Gastroesophageal sphincter (tissue), 4 donors: Measurements from ENCODE around the gene RB1. TPM values are rescaled to one million over a fixed set of nuclear protein-coding genes. Genes with fewer than 3 reads are reported as not detected.

Source experiments
- ATAC-seq: fragments of 150-250 bp; one replicate; pipeline ENCODE4 v1.9.1; 2016; ENCODE audit warnings: mild to moderate bottlenecking, moderate library complexity
- H3K27ac ChIP-seq, 4 donors: fragments of 200-600 bp; sonication (generic) in 3 of 4; 1 replicate in 3 of 4; 2 replicates in 1 of 4; pipeline ENCODE4 v1.5.1; 2016 to 2019
- H3K27me3 ChIP-seq: fragments of 200-600 bp; sonication (generic); one replicate; pipeline ENCODE4 v1.5.1; 2019
- H3K36me3 ChIP-seq, 2 donors: fragments of 200-600 bp; sonication (generic); one replicate each; pipeline ENCODE4 v1.5.1; 2019; ENCODE audit warnings: control low read depth in 1 of 2
- H3K4me1 ChIP-seq, 3 donors: fragments of 200-600 bp; sonication (generic); 1 replicate in 2 of 3; 2 replicates in 1 of 3; pipeline ENCODE4 v1.5.1; 2016 to 2019; ENCODE audit warnings: control low read depth in 2 of 3
- H3K4me3 ChIP-seq, 2 donors: fragments of 200-600 bp; sonication (generic); one replicate each; pipeline ENCODE4 v1.5.1; 2019; ENCODE audit warnings: mild to moderate bottlenecking in 1 of 2, moderate library complexity in 1 of 2
- H3K9me3 ChIP-seq, 3 donors: fragments of 200-600 bp; sonication (generic); one replicate each; pipeline ENCODE4 v1.5.1; 2017 to 2019; ENCODE audit warnings: control low read depth in 2 of 3
- CTCF ChIP-seq, 4 experiments: fragments of 200-600 bp in 2 of 4; fragments of 450-650 bp in 2 of 4; sonication (generic) in 1 of 4; IDR thresholded peaks; one replicate each; pipeline ENCODE4 v1.5.1; 2017 to 2019; ENCODE audit warnings: antibody characterized with exemption in 4 of 4, mild to moderate bottlenecking in 2 of 4, moderate library complexity in 2 of 4
- EP300 ChIP-seq: sonication (generic); formaldehyde crosslinking; IDR thresholded peaks from one replicate; pipeline ENCODE4 v1.6.1; 2017; ENCODE audit warnings: antibody characterized with exemption, mild to moderate bottlenecking
- POLR2A ChIP-seq, 2 donors: fragments of 450-650 bp; IDR thresholded peaks; one replicate each; pipeline ENCODE4 v1.6.1; 2017; ENCODE audit warnings: antibody characterized with exemption in 2 of 2, mild to moderate bottlenecking in 2 of 2, moderate library complexity in 1 of 2
- POLR2AphosphoS5 ChIP-seq: sonication (generic); formaldehyde crosslinking; IDR thresholded peaks from one replicate; pipeline ENCODE4 v1.6.1; 2017; ENCODE audit warnings: antibody characterized with exemption
- WGBS, 2 donors: methylation state at CpG; one replicate each; pipeline ENCODE4 v1.1.5; 2018; ENCODE audit warnings: low coverage in 1 of 2; 5-methylcytosine and 5-hydroxymethylcytosine counted together
- total RNA-seq, 4 donors: library from RNA; depleted of rRNA; stranded (reverse); fragments of >200 nt; gene quantifications; one replicate each; pipeline ENCODE4 v1.1.0, GENCODE V29; 2016

The RB1 gene
- total RNA-seq, 4 donors from 2014 or later: 26.5 to 37.2 (median 29.4) TPM

- no peak for ATAC-seq
- Histone ChIP-seq H3K4me3 (no peak overlapping the region), H3K4me1 (peaks cover 0 to 39% (median 2%) of the 10 kb centered on the region in 3 donors), H3K9me3 (no peaks in the 10 kb centered on the region), H3K36me3 (peaks cover 0 to 6% of the 10 kb centered on the region in 2 donors), H3K27me3 (no peaks in the 10 kb centered on the region), H3K27ac (peak overlapping the region in 1 of 4 donors; percentile 8)
- TF ChIP-seq POLR2A (IDR thresholded peaks at IDR 0.05) (no peak), CTCF (IDR thresholded peaks at IDR 0.05) (no peak), EP300 (no peak)
- WGBS, 2 donors: 65 to 69% methylated on average over 5 of the region's 5 CpGs
These were observed 127.9 kb downstream of the RB1 start for GRCh38 chr13:48431431-48431830.

GRCh38 chr13:48431987-48432615, 128.6 kb downstream of the RB1 start:
- Histone ChIP-seq H3K4me3 (no peak overlapping the region), H3K9me3 (no peaks in the 10 kb centered on the region), H3K27me3 (no peaks in the 10 kb centered on the region), H3K4me1 (peaks cover 0 to 46% (median 2%) of the 10 kb centered on the region in 3 donors), H3K27ac (peak overlapping the region in 1 of 4 donors; percentile 21), H3K36me3 (no peaks in the 10 kb centered on the region)
- WGBS, 2 donors: 36 to 49% methylated on average over 2 of the region's 2 CpGs
- no peak for ATAC-seq
- TF ChIP-seq CTCF (IDR thresholded peaks at IDR 0.05) (no peak), EP300 (no peak), POLR2A (IDR thresholded peaks at IDR 0.05) (no peak), POLR2AphosphoS5 (no peak)

GRCh38 chr13:48434200-48434599, 130.6 kb downstream of the RB1 start:
- H3K27me3 ChIP-seq: no peaks in the 10 kb centered on the region
- no peak overlapping the region for H3K27ac ChIP-seq
- WGBS, 2 donors: 94 to 95% methylated on average over 2 to 3 of the region's 3 CpGs
- ATAC-seq: no peak
- peaks cover 0 to 51% (median 2%) of the 10 kb centered on the region in 3 donors for H3K4me1 ChIP-seq
- no peak for TF ChIP-seq CTCF (IDR thresholded peaks at IDR 0.05)
- no peak for TF ChIP-seq POLR2A (IDR thresholded peaks at IDR 0.05)
- TF ChIP-seq EP300: no peak
- TF ChIP-seq POLR2AphosphoS5: no peak
- no peaks in the 10 kb centered on the region for H3K36me3 ChIP-seq
- H3K4me3 ChIP-seq: no peak overlapping the region
- H3K9me3 ChIP-seq: no peaks in the 10 kb centered on the region

GRCh38 chr13:48436661-48437288, 133.2 kb downstream of the RB1 start:
- Histone ChIP-seq H3K27ac (peak overlapping the region in 3 of 4 donors; percentile 1 to 22 (median 10)), H3K36me3 (no peaks in the 10 kb centered on the region), H3K9me3 (no peaks in the 10 kb centered on the region), H3K27me3 (no peaks in the 10 kb centered on the region), H3K4me3 (no peak overlapping the region), H3K4me1 (peaks cover 0 to 32% (median 2%) of the 10 kb centered on the region in 3 donors)
- 67 to 79% methylated on average over 2 of the region's 2 CpGs for WGBS, 2 donors
- ATAC-seq: no peak
- TF ChIP-seq POLR2AphosphoS5: no peak
- no peak for TF ChIP-seq EP300
- TF ChIP-seq CTCF (IDR thresholded peaks at IDR 0.05): no peak
- no peak for TF ChIP-seq POLR2A (IDR thresholded peaks at IDR 0.05)

- peak; percentile 50 for ATAC-seq
- Histone ChIP-seq H3K27me3 (no peaks in the 10 kb centered on the region), H3K27ac (peak overlapping the region in 3 of 4 donors; percentile 1 to 22 (median 10)), H3K36me3 (no peaks in the 10 kb centered on the region), H3K4me3 (no peak overlapping the region), H3K4me1 (peaks cover 0 to 26% (median 0%) of the 10 kb centered on the region in 3 donors), H3K9me3 (no peaks in the 10 kb centered on the region)
- no peak for TF ChIP-seq CTCF (IDR thresholded peaks at IDR 0.05)
- TF ChIP-seq EP300: no peak
- TF ChIP-seq POLR2A (IDR thresholded peaks at IDR 0.05): no peak
- TF ChIP-seq POLR2AphosphoS5: no peak
- 22 to 30% methylated on average over 2 of the region's 3 CpGs for WGBS, 2 donors
These were observed 133.8 kb downstream of the RB1 start for GRCh38 chr13:48437371-48437770.
